ENCODE measurements around the gene SKI.
A peak's percentile ranks its signal among the peaks of the same experiment; 100 is the strongest.

SKI gene

DNA sequence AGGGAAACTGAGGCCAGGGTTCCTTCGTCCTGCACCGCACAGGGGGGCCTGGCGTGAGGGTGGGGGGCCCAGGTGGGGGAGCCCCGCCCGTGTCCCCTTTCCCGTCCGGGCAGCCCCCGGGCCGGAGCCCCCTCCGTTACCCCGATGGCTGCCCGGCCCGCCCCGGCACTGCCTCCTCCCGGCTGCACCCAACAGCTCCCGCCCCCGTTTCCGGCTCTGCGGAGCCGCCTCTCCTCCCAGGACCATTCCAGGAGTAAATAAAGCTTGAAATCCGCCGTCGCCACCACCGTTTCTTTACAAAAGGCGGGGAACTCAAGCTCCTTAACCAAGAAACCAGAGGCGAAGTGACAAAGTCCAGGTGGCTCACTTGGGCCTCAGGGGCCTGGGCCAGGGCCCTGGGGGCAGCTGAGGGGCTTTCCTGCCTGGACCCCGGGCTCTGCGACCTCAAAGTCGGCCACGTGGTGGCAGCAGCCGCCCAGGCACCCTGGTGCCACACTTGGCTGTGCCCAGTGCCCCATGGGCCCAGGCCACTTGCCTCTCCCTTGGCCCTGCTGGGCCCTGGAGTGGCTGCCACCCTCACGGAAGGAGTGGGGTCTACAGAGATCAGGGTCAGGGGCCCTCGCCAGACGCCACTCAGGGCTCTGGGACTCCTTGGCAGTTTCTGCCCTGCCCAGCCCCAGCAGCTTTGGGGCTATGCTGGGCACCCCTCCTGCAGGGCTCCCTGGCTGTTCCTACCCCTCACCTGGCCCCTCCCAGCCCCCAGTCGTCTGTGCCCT is 33.0 kb upstream of the SKI start:
- peak; percentile 10 for DNase-seq

DNA sequence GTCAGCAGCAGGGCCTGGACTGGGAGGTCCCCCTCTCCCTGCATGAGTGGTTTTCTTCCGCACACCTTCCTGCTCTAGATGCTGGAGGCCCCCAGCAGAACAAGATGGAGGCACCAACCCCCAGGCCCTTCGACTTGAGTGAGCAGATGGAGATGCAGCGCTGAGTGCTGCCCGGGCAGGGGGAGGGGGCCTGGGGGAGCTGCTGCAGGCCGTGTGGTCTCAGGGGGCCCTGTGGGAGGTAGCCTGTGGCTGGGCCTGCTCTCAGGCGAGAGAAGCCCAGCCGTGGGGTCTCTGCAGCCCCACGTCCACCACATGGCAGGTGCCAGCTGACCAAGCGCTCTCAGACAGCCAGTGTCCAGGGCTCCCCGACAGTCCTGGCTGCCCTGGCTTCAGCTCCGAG is 32.3 kb upstream of the SKI start:
- no peak for DNase-seq

GRCh38 chr1:2196901-2197638 is 31.0 kb upstream of the SKI start:
- DNase-seq, result no peak

DNA sequence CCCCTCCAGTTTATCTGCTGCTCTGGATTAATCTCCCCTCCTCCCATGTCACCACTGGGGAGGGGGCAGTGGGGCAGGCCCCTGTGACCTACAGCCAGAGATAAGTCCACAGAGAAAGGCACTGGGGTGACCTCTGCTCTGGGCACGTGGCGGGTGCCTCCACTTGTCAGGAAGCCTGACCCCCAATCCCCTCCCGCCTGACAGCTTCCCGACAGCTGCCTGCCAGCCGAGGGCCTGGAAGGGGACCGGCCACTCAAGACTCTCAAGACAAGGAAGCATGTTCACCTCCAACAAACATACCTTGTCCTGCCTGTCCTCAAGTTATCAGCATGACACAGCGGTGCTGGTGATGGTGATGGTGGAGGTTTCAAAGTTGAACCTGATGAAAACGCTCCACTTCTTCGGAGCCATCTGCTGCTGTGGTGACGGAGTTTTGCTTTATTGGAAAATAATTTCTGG is 30.4 kb upstream of the SKI start:
- no peak for DNase-seq

- DNase-seq, result no peak
These were observed 29.5 kb upstream of the SKI start for GRCh38 chr1:2198571-2198970.

DNA sequence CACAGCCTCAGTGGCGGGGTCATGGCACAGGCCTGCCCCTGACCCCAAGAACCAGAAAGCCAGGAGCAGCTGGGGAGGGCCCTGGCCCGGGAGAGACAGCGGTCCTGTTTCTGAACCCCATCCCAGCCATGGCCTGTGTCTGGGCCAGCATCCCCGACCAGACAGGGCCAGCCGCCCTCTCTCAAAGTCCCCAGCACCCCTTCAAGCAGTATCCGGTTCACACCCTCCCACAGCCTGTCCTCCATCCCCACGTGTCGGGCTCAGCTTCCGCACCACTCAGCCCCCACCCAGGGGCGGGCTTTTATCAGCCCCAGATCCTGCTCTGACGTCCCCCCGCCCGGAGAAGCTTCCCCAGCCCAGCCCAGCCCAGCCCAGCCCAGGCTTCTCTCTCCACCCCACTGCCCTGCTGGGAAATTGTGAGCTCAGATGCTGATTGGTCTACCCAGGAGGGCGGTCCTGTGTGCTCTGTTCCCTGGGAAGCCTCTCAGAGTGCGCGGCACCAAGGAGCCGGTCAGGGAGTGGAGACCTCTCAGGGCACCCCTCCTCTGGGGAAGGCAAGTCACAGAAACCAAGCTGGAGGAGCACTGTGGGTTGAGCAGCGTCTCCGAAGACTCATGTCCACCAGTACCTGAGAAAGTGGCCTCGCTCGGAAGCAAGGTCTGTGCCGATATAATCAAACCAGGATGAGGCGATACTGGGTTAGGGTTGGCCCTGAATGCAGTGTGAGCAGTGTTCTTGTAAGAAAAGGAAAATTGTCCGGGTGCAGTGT is 28.9 kb upstream of the SKI start:
- no peak for DNase-seq

DNA sequence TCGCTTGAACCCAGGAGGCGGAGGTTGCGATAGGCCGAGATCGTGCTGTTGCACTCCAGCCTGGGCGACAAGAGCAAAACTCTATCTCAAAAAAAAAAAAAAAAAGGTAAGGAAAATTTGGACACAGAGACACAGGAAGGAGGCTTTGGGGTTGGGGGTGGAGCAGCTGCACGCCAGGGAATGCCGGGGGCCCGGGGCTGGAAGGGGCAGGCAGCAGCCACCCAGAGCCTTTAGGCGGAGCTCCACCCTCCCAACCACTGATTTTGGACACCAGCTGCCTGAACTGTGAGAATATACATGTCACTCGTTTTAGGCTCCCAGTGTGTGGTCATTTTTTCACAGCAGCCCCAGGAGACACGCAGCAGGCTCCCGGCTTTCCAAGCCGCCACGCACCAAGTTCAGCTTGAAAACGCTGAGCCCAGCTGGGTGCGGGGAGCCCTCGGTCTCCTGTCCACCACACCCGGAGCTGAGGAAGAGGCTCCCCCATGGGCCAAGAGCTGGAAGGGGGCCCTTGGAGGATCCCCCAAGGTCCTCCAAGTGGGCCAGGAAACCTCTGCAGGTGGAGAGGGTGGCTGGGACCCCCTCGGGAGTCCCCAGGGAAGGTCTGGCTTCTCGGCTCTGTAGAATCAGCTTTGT is 27.7 kb upstream of the SKI start:
- DNase-seq, result no peak

DNA sequence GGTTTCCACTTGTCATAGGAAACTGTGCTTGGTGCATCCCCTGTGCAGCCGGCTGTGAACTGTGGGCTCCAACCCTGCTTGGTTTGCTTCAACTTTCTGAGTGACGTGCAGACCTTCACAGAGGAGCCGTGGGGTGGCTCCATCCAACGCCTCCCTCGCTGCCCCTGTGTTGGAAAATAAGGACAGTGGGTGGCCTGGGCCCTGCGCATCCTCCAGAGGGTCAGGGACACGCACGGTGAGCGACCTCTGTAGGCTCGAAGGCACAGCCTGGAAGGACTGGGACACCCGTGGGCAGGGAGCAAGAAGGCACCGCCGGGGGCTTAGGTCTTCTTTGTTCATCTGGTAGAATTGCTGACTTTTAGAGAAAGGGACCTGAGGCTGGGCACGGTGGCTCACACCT is 27.1 kb upstream of the SKI start:
- no peak for DNase-seq

DNA sequence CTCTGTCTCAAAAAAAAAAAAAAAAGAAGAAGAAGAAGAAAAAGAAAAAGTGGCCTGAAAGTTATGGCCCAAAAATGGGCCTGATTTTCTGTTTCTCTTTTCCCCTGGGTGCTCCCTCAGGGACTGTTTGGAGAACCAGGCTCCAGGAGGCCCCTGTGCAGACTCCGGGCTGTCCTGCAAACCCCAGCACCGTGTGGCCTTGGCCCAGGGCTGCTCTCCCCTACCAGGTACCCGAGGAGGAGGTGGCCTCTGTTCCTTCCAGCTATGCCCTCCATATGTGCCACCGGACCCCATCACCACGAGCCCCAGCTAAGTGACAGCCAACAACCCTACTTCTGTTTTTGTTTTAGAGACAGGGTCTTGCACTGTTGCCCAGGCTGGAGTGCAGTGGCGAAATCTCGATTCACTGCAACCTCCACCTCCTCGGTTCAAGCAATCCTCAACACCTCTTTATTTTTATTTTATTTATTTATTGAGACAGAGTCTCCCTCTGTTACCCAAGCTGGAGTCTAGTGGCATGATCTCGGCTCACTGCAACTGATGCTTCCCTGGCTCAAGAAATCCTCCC is 26.0 kb upstream of the SKI start:
- DNase-seq, result no peak

GRCh38 chr1:2202843-2203601 is 25.1 kb upstream of the SKI start:
- no peak for DNase-seq

DNA sequence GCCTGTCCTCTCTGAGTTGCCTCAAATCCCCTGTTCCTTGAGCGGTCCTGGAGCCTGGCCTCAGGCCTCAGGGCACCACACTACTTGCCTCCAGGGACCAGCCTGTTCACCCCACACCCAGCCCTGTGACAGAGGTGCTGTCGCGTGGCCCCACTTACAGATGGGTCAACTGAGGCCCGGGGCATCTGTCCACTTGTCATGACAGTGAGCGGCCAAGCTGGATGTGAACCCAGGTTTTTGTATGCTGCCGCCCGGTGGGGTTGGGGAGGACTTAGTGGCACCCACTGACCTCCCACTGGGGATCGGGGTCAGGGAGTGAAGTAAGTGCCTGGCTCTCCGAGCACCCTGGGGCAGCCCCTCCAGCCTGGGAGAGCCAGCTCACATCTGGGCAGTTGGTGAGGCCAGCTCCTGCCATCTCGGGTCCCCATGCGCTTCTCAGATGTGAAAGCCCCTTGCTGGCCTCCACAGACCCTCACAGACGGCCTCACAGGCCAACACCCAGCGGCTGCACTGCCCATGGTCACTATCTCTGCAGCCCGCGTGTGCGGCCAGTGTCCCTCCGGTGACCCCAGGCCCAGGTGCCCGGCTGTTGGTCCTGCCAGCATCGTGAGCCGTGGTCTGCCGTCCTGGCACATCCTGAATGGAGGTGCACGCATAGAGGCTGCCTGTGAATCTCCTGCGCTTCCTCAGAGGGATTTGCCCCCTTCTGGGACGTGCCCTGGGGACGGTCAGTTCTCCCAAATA is 24.3 kb upstream of the SKI start:
- no peak for DNase-seq

- DNase-seq, result no peak
These were observed 23.5 kb upstream of the SKI start for GRCh38 chr1:2204415-2205190.

DNA sequence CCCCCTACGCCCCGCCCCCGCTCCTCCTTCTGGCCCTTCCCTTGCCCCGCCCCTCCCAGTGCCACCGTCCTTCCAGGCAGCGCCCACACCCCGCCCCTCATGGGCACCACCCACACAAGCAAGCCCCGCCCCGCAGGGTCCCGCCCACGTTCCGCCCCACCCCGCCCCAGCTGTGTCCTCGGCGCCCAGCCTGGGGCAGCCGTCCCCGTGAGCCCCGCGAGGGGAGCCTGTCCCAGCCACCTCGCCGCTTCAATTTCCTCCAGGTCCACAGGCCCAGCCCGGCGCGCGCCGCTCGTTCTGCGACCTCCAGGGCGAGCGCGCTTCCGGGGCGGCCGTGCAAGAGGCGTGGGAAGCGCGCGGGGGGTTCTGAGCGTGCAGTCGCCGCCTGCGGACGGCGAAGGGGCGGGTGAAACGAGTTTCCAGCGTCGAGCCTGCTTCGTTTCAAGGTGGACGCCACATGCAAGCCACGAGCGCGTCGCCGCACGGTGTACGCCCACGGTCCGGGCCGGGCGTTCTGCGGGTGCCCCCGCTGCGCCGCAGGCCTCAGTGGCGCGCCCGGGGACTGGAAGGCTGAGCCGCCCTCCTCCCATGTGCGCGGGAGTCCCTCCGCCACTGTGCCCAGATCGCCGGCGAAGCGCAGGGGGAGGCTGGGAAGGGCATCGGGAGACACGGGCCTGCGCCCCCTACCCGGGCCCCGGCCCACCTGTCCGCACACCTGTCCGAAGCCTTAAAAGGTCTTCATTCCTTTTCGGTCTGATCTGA is 22.7 kb upstream of the SKI start:
- DNase-seq, result peak; percentile 29

- no peak for DNase-seq
These were observed 21.2 kb upstream of the SKI start for GRCh38 chr1:2206813-2207487.

- DNase-seq, result no peak
These were observed 19.5 kb upstream of the SKI start for GRCh38 chr1:2208309-2209239.

GRCh38 chr1:2209400-2210083 is 18.6 kb upstream of the SKI start:
- no peak for DNase-seq

GRCh38 chr1:2210084-2210653 is 17.9 kb upstream of the SKI start:
- no peak for DNase-seq

Measured in NCI-H2029 treated with DMSO at 0.1 percent for 48 hours (cell line).